Colonic mucosa (tissue), 4 donors: Measurements from ENCODE around the gene DCAF17. TPM values are rescaled to one million over a fixed set of nuclear protein-coding genes. Genes with fewer than 3 reads are reported as not detected.

Experiments
- DNase-seq: peaks from one replicate; pipeline ENCODE4 v3.0.0-alpha.2; 2020
- H3K27ac ChIP-seq: fragments of 200-600 bp; one replicate; pipeline ENCODE4 v1.8.0; 2021
- H3K27me3 ChIP-seq: fragments of 200-600 bp; one replicate; pipeline ENCODE4 v1.8.0; 2021
- H3K36me3 ChIP-seq: fragments of 200-600 bp; one replicate; pipeline ENCODE4 v1.8.0; 2021
- H3K4me1 ChIP-seq: fragments of 200-600 bp; one replicate; pipeline ENCODE4 v1.8.0; 2021; ENCODE audit warnings: mild to moderate bottlenecking
- H3K4me3 ChIP-seq: fragments of 200-600 bp; one replicate; pipeline ENCODE4 v1.8.0; 2021
- H3K9ac ChIP-seq, 2 donors: one replicate each; pipeline ENCODE4 v1.7.0; 2013; ENCODE audit warnings: control low read depth in 2 of 2, low read depth in 2 of 2, low read length in 2 of 2
- H3K9me3 ChIP-seq: fragments of 200-600 bp; one replicate; pipeline ENCODE4 v1.8.0; 2021
- CTCF ChIP-seq: fragments of 200-600 bp; IDR thresholded peaks from one replicate; pipeline ENCODE4 v1.8.0; 2022; ENCODE audit warnings: antibody characterized with exemption, mild to moderate bottlenecking
- intact Hi-C: fragments of 100-400 bp; cut with DNase I; formaldehyde crosslinking; loops from one replicate; pipeline ENCODE4 v1.14.1; 2022
- total RNA-seq, 2 donors: library from RNA; stranded (reverse); fragmentation: NEBNext Ultra II Directional in 1 of 2; extraction: Animal tissue kit (Norgen Biotek cat#: 25700) in 1 of 2; gene quantifications; one replicate each; pipeline ENCODE4 v1.2.1, GENCODE V29; 2021
- donor health status: healthy.
- donor health status: DM: no; HTN: no; CAD: no.
- donor health status: DM: no; HTN: no; CAD: no.

Gene DCAF17
- total RNA-seq, 2 donors from 2014 or later: 9.7 to 10.2 TPM

- H3K36me3 ChIP-seq: no peaks in the 10 kb centered on the region
- intact Hi-C loops: no loop called here
Measured at GRCh38 chr2:171469176-171469575, 35.1 kb downstream of the DCAF17 start.

GRCh38 chr2:171470129-171470528 is 36.1 kb downstream of the DCAF17 start:
- Histone ChIP-seq H3K4me1 (no peaks in the 10 kb centered on the region), H3K9me3 (no peaks in the 10 kb centered on the region), H3K4me3 (no peak overlapping the region), H3K36me3 (no peaks in the 10 kb centered on the region), H3K27ac (no peak overlapping the region), H3K27me3 (no peaks in the 10 kb centered on the region), H3K9ac (no peak overlapping the region)
- no peak for TF ChIP-seq CTCF
- intact Hi-C loops: no loop called here
- DNase-seq: no peak

More at GRCh38 chr2:171469176-171469575, 35.1 kb downstream of the DCAF17 start:
- no peak for DNase-seq
- Histone ChIP-seq H3K4me1 (no peaks in the 10 kb centered on the region), H3K9ac (no peak overlapping the region), H3K9me3 (no peaks in the 10 kb centered on the region), H3K27ac (no peak overlapping the region), H3K27me3 (no peaks in the 10 kb centered on the region), H3K4me3 (no peak overlapping the region)
- no peak for TF ChIP-seq CTCF

GRCh38 chr2:171475979-171476378 is 42.0 kb downstream of the DCAF17 start:
- no peak overlapping the region for H3K4me3 ChIP-seq
- intact Hi-C loops: no loop called here
- H3K27ac ChIP-seq: no peak overlapping the region
- H3K27me3 ChIP-seq: no peaks in the 10 kb centered on the region
- no peaks in the 10 kb centered on the region for H3K36me3 ChIP-seq
- no peak for TF ChIP-seq CTCF
- no peak overlapping the region for H3K9ac ChIP-seq
- no peaks in the 10 kb centered on the region for H3K9me3 ChIP-seq
- no peaks in the 10 kb centered on the region for H3K4me1 ChIP-seq
- DNase-seq: no peak

- Histone ChIP-seq H3K9me3 (no peaks in the 10 kb centered on the region), H3K27me3 (no peaks in the 10 kb centered on the region), H3K9ac (no peak overlapping the region), H3K27ac (no peak overlapping the region), H3K4me1 (no peaks in the 10 kb centered on the region), H3K4me3 (no peak overlapping the region), H3K36me3 (no peaks in the 10 kb centered on the region)
- intact Hi-C loops: no loop called here
- no peak for TF ChIP-seq CTCF
- DNase-seq: no peak
Measured at GRCh38 chr2:171478345-171478744, 44.3 kb downstream of the DCAF17 start.

GRCh38 chr2:171479154-171479814 is 45.3 kb downstream of the DCAF17 start:
- Histone ChIP-seq H3K27me3 (no peaks in the 10 kb centered on the region), H3K4me1 (no peaks in the 10 kb centered on the region), H3K4me3 (no peak overlapping the region), H3K9ac (no peak overlapping the region), H3K9me3 (no peaks in the 10 kb centered on the region), H3K27ac (no peak overlapping the region), H3K36me3 (no peaks in the 10 kb centered on the region)
- no peak for TF ChIP-seq CTCF
- DNase-seq: no peak
- intact Hi-C loops: no loop called here
